Astrocyte of the spinal cord (primary cell): Measurements from ENCODE around the gene ZFYVE27.

Experiments
- DNase-seq: peaks from one replicate; pipeline ENCODE4 v3.0.0; 2011; ENCODE audit warnings: low read depth, low spot score
- H3K4me3 ChIP-seq: 2 replicates; pipeline ENCODE4 v1.5.1; 2011; ENCODE audit warnings: low read depth, mild to moderate bottlenecking, low read length, moderate library complexity
- in situ Hi-C: cut with HindIII; loops from 2 replicates; pipeline ENCODE4 v1.10.0; 2017; ENCODE audit warnings: low sequenced_read_pairs
- TF ChIP-seq, protein P1 (sequence below): IDR thresholded peaks from 2 replicates; pipeline ENCODE4 v1.5.1; 2012; ENCODE audit warnings: low read depth, mild to moderate bottlenecking, low read length, inconsistent platforms

ZFYVE27 gene

DNA sequence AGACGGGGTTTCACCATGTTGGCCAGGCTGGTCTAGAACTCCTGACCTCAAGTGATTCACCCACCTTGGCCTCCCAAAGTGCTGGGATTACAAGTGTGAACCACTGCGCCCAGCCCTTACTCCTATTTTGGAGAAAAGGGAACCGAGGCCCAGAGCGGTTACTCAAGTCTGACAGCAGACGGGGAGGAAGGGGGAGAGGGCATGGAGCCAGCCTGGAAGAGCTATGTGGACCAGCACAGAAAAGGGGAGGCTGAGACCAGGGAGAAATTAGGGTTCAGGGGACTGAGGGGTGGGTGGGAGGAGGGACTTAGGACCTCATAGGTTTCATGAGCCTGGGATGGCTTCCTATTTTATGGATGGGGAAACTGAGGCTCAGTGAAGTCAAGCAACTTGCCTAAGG lies 33.3 kb downstream of the ZFYVE27 start:
- TF ChIP-seq, protein P1, sequence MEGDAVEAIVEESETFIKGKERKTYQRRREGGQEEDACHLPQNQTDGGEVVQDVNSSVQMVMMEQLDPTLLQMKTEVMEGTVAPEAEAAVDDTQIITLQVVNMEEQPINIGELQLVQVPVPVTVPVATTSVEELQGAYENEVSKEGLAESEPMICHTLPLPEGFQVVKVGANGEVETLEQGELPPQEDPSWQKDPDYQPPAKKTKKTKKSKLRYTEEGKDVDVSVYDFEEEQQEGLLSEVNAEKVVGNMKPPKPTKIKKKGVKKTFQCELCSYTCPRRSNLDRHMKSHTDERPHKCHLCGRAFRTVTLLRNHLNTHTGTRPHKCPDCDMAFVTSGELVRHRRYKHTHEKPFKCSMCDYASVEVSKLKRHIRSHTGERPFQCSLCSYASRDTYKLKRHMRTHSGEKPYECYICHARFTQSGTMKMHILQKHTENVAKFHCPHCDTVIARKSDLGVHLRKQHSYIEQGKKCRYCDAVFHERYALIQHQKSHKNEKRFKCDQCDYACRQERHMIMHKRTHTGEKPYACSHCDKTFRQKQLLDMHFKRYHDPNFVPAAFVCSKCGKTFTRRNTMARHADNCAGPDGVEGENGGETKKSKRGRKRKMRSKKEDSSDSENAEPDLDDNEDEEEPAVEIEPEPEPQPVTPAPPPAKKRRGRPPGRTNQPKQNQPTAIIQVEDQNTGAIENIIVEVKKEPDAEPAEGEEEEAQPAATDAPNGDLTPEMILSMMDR = no peak
- DNase-seq = no peak
- in situ Hi-C loops = no loop called here
- H3K4me3 ChIP-seq = no peak overlapping the region

DNA sequence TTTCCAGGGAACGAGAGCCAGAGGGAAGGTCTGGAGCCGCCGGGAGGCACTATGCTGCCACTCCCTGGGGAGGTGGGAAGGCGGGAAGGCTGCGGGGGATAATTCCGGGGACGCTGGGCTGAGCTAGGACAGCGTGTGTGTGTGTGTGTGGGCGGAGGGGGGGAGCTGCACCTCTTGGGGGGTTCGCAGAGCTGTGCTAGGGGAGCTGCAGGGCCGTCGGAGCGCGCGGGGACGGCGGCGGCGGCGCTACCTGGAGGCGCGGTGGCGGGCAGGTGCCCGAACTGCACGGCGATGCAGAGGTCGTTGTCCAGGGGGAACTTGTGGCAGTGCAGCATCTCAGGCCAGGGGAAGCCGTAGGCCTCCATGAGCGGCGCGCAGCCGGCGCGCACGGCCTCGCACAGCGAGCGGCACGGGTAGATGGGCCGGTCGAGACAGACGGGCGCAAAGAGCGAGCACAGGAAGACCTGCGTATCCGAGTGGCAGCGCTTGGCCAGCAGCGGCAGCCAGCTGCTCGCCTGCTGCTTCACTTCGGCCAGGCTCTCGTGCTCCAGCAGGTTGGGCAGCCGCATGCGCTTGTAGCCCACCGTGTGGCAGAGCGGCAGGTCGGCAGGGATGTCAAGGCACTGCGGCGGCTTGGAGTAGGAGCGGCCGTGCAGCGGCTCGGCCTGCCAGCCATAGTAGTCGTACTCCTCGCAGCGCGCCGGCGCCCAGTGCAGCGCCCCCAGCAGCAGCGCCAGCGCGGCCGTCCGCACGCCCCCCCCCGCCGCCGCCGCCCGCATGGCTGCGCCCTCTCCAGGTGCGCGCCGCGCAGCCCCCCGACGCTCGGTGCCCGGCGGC lies 34.3 kb downstream of the ZFYVE27 start:
- in situ Hi-C loops = no loop called here
- H3K4me3 ChIP-seq = no peak overlapping the region
- TF ChIP-seq, protein P1 = no peak
- peak; percentile 18 for DNase-seq

DNA sequence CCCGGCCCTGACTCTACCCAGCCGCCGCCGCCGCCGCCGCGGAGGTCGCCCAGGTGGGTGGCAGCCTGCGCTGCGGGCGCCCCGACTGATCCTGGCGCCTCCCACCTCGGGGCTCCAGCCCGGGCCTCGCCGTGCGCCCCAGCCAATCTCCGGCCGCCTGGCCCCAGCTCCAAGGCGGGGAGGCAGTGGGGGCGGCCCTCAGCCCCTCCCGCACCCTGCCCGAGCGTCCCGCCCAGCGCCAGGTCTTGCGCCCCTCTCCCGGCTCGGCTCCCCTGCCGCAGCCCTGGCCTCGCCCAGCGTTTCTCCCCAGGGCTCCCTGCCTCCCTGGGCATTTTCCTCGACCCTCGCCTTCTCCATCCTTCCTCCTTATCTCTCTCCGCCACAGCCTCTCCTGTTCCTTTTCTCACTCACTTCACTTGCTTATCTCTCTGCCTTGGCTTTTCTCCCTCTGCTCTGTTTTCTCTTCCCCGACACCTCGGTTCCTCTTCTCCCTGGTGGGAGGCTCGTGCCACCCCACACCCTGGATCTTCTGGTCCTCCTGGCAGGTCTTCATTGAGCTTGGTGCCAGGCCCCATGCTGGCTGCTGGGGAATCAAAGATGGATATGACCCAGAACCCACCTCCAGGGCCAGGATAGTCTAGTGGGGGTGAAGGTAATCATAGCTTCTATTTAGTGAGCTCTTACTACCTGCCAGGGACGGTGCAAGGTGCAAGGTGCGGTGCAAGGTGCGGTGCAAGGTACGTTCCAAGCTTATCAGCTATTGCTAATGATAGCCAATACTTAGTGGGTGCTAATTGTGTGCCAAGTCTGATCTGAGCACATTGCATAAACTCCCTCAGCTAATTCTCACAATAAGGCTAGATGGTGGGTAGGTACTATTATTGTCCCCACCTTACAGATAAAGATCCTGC lies 35.2 kb downstream of the ZFYVE27 start, which contains the start of gene SFRP5:
Gene SFRP5, minus strand, starts transcription at position 87 of the 911 bp plus-strand sequence. CDS start 166 bp downstream, outside the sequence.
- no peak within 1 kb of the TSS for H3K4me3 ChIP-seq
- TF ChIP-seq, protein P1 = no peak
- no peak for DNase-seq

DNA sequence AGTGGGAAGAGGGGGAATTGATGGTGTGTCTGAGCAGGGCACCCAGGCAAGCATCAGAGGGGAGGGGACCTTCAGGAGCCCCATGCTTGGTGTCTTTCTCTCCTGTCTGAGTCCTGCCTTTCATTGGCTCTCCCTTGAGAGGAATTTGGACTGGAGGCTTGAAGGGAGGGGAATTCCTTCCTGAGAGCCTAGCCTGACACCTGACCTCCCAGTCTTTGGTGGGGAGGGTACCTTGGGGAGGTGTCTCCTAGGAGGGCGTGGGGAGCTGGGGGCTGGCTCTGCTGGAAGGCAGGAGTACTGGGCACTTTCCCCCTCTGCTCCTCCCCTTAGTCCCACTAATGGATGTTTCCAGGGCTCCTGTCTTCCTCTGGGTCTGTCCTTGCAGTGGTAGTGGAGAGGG lies 36.2 kb downstream of the ZFYVE27 start:
- no peak overlapping the region for H3K4me3 ChIP-seq
- TF ChIP-seq, protein P1 = no peak
- in situ Hi-C loops = no loop called here
- no peak for DNase-seq

More for the DNA sequence above, 35.2 kb downstream of the ZFYVE27 start, which contains the start of gene SFRP5:
- in situ Hi-C loops = no loop called here

DNA sequence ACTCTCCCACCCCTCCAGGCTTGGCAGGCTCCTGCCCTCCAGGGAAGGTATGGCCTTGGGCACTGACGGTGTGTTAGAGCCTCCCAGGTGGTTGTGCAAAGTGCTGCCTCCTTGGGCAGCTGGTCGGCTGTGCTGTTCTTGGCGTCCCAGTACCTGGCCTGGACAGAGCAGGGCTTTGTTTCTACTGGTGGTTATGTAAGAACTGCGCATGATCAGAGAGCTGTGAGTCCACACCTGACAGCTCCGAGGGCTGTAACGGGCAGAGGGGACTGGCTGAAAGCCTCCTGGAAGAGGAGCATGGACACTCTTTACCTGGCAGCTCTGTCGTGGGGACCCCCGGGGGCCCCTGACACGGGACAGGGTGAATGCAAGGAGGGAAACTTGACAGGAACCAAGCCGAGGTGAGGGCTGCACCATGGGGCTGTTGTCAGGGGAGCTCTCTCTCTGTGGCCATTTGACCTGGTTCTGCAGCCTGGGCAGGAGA lies 37.9 kb downstream of the ZFYVE27 start:
- DNase-seq = no peak
- TF ChIP-seq, protein P1 = no peak
- no peak overlapping the region for H3K4me3 ChIP-seq
- in situ Hi-C loops = no loop called here

DNA sequence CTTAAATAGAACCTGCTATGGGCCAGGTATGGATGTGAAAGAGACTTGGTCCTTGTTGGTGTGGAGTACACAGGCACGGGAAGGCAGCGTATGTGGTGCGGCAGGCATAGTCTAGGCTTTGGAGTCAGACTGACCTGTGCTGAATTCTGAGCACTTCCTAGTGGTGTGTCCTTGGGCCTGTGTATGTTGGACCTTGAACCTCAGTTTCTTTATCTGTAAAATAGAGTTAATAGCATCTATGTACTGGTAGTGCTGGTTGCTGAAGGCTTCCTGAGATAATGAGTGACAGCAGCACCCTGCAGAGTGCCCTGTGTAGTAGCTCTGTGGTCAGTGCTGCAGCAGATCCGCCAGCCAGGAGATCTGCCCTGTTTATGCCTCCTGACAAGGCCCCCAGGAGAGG lies 40.2 kb downstream of the ZFYVE27 start:
- TF ChIP-seq, protein P1 = no peak
- H3K4me3 ChIP-seq = no peak overlapping the region
- in situ Hi-C loops = no loop called here
- no peak for DNase-seq
